Vagina (tissue), 2 donors: Measurements from ENCODE around the gene ITGA11.

Experiments
- CTCF ChIP-seq, 3 experiments: fragments of 450-650 bp in 2 of 3; fragments of 200-600 bp in 1 of 3; sonication (generic) in 1 of 3; IDR thresholded peaks; one replicate each; pipeline ENCODE4 v1.5.1; 2017 to 2019; ENCODE audit warnings: antibody characterized with exemption in 3 of 3, mild to moderate bottlenecking in 2 of 3, moderate library complexity in 2 of 3
- POLR2A ChIP-seq, 2 donors: fragments of 450-650 bp; IDR thresholded peaks; one replicate each; pipeline ENCODE4 v1.6.1; 2017; ENCODE audit warnings: antibody characterized with exemption in 2 of 2, mild to moderate bottlenecking in 2 of 2, moderate library complexity in 2 of 2

GRCh38 chr15:68429691-68430470 lies 2.1 kb downstream of the ITGA11 start:
- TF ChIP-seq CTCF (IDR thresholded peaks at IDR 0.05) (no peak), POLR2A (IDR thresholded peaks at IDR 0.05) (no peak)
